K562 (cell line): ENCODE results near the gene RGS14. TPM values are rescaled to one million over a fixed set of nuclear protein-coding genes. Genes with fewer than 3 reads are reported as not detected.

ENCODE experiments used
- ARHGAP35 ChIP-seq: fragments of 450-650 bp; IDR thresholded peaks from 2 replicates; pipeline ENCODE4 v1.6.1; 2018; ENCODE audit not compliant: partially characterized antibody
- CBFA2T3 ChIP-seq: fragments of 450-650 bp; IDR thresholded peaks from 2 replicates; pipeline ENCODE4 v1.6.1; 2017
- EZH2 ChIP-seq: IDR thresholded peaks from 2 replicates; pipeline ENCODE4 v1.6.1; 2012; ENCODE audit warnings: low read depth, mild to moderate bottlenecking, inconsistent platforms, low read length, borderline replicate concordance
- FUS ChIP-seq: fragments of 200-400 bp; formaldehyde crosslinking; optimal IDR thresholded peaks from 2 replicates; pipeline ENCODE3; 2017; ENCODE audit warnings: low read depth, low read length
- GABPB1 ChIP-seq: sonication (generic); formaldehyde crosslinking; IDR thresholded peaks from 2 replicates; pipeline ENCODE4 v1.8.0; 2022; ENCODE audit warnings: mild to moderate bottlenecking, missing genetic modification reagents
- GATA2 ChIP-seq: sonication (generic); formaldehyde crosslinking; IDR thresholded peaks from 2 replicates; pipeline ENCODE4 v1.4.0; 2020; ENCODE audit warnings: mild to moderate bottlenecking, missing genetic modification reagents
- HBP1 ChIP-seq: fragments of 450-650 bp; formaldehyde crosslinking; IDR thresholded peaks from 2 replicates; pipeline ENCODE4 v1.4.0; 2022; ENCODE audit warnings: missing genetic modification characterization
- HMG20B ChIP-seq: fragments of 250-450 bp; sonication (Bioruptor Pico); IDR thresholded peaks from 2 replicates; pipeline ENCODE4 v1.5.0; 2021; ENCODE audit warnings: mild to moderate bottlenecking
- KAT7 ChIP-seq: sonication (generic); formaldehyde crosslinking; IDR thresholded peaks from 2 replicates; pipeline ENCODE4 v1.8.0; 2022; ENCODE audit warnings: missing genetic modification reagents, mild to moderate bottlenecking, borderline replicate concordance
- MIER1 ChIP-seq: fragments of 450-650 bp; IDR thresholded peaks from 2 replicates; pipeline ENCODE4 v1.6.1; 2016; ENCODE audit warnings: antibody characterized with exemption, mild to moderate bottlenecking, low read depth
- NEUROD1 ChIP-seq: fragments of 150-350 bp; IDR thresholded peaks from 2 replicates; pipeline ENCODE4 v1.6.1; 2014; ENCODE audit warnings: borderline replicate concordance, low read length, low read depth; ENCODE audit not compliant: partially characterized antibody
- PKNOX1 ChIP-seq: fragments of 450-650 bp; IDR thresholded peaks from 2 replicates; pipeline ENCODE4 v1.6.1; 2016
- SOX6 ChIP-seq: fragments of 450-650 bp; IDR thresholded peaks from 2 replicates; pipeline ENCODE4 v1.6.1; 2014; ENCODE audit warnings: mild to moderate bottlenecking
- TAF1 ChIP-seq: IDR thresholded peaks from 2 replicates; pipeline ENCODE4 v1.6.1; 2011; ENCODE audit warnings: mild to moderate bottlenecking, low read length, moderate library complexity; ENCODE audit not compliant: insufficient read depth, control insufficient read depth, severe bottlenecking; ENCODE audit errors: extremely low read depth
- ZKSCAN3 ChIP-seq: fragments of 250-450 bp; sonication (Bioruptor Pico); IDR thresholded peaks from 2 replicates; pipeline ENCODE4 v1.4.0; 2020
- ZNF280B ChIP-seq: fragments of 250-450 bp; sonication (Bioruptor Pico); IDR thresholded peaks from 2 replicates; pipeline ENCODE4 v1.5.1; 2021; ENCODE audit warnings: mild to moderate bottlenecking
- ZNF766 ChIP-seq: fragments of 200-800 bp; sonication (Bioruptor generic); conservative IDR thresholded peaks from 2 replicates; pipeline ENCODE4 v1.6.1; 2016; ENCODE audit warnings: missing genetic modification characterization, missing compliant biosample characterization
- ZNF77 ChIP-seq: fragments of 250-450 bp; sonication (Bioruptor Pico); IDR thresholded peaks from 2 replicates; pipeline ENCODE4 v1.5.0; 2020
- ZZZ3 ChIP-seq: fragments of 450-650 bp; IDR thresholded peaks from 2 replicates; pipeline ENCODE4 v1.6.1; 2016; ENCODE audit warnings: antibody characterized with exemption, mild to moderate bottlenecking, moderate library complexity
- polyA plus RNA-seq, 8 experiments: library from polyadenylated mRNA; depleted of rRNA in 4 of 8; stranded (reverse) in 5 of 8; unstranded in 3 of 8; fragments of >200 nt; fragmentation: Nextera tagmentation in 2 of 8; fragmentation: Illumina TruSeq in 1 of 8; extraction: Ambion mirVana in 2 of 8; extraction: Trizol in 1 of 8; gene quantifications; 2 replicates each; pipeline versions ENCODE4 v1.2.1 to v1.2.3, GENCODE V29; 2011 to 2014; ENCODE audit warnings: inconsistent platforms in 1 of 8, missing spikeins in 1 of 8
- total RNA-seq, 7 experiments: library from RNA; depleted of rRNA in 6 of 7; stranded (reverse); fragments of >200 nt in 6 of 7; fragmentation: Illumina TruSeq in 2 of 7; extraction: Trizol in 2 of 7; gene quantifications; 2 replicates each; pipeline versions ENCODE4 v1.2.1 to v1.2.3, GENCODE V29; 2011 to 2021; ENCODE audit warnings: low replicate concordance in 1 of 7
- TF ChIP-seq, protein P1 (sequence below): sonication (generic); formaldehyde crosslinking; IDR thresholded peaks from 2 replicates; pipeline ENCODE4 v1.4.0; 2020; ENCODE audit warnings: mild to moderate bottlenecking, missing genetic modification reagents
- TF ChIP-seq, protein P2 (sequence below): fragments of 450-650 bp; formaldehyde crosslinking; conservative IDR thresholded peaks from 2 replicates; pipeline ENCODE4 v1.4.0; 2022; ENCODE audit warnings: mild to moderate bottlenecking, missing genetic modification characterization

RGS14 gene
- total and polyA plus RNA-seq, 9 of the 15 experiments (the other 6 are each of a cell fraction or from before 2014, with no cell fraction given), result 0.28 to 75.9 (median 34.5) TPM

DNA sequence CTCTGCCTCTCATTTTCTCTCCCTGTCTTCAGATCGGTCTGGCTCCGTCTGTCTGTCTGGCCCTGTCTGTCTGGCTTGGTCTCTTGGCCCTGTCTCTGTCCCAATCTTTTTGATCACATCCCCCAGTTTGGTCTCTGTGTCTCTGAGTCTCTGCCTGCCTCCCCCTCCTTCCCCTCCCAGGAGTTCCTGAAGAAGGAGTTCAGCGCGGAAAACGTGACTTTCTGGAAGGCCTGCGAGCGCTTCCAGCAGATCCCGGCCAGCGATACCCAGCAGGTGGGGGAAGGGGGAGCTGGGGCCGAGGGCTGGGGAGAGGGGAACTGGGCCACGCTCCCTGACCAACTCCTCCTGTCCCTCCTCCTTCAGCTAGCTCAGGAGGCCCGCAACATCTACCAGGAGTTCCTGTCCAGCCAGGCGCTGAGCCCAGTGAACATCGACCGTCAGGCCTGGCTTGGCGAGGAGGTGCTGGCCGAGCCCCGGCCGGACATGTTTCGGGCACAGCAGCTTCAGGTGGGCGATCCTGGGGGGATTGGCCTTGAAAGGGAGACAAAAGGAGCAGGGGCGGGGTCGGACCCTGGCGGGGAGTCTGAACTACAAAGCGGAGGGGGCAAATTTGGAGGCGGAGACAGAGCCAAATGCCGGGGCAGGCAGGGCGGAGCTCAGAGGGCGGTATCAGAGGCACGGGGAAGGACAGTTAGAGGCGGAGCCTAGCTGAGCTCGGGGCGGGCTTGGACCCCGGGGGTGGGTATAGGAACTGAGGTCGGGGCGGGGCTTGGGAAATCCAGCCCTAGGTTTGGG lies 9.0 kb downstream of the RGS14 start (continued):
- TF ChIP-seq EZH2, result no peak
- TF ChIP-seq TAF1, result peak; percentile 44
- TF ChIP-seq NEUROD1, result peak; percentile 18
- no peak for TF ChIP-seq ZNF280B (CRISPR knock-in tag)
- TF ChIP-seq PKNOX1, result peak; percentile 50
- TF ChIP-seq GATA2, result peak; percentile 90
- 0 out of 2 replicates have a peak, but pooled peaks have one; percentile 32 for TF ChIP-seq MIER1
- no peak for TF ChIP-seq HMG20B (CRISPR knock-in tag)
- TF ChIP-seq CBFA2T3, result peak; percentile 24; the same call in 1 of the 2 replicates
- TF ChIP-seq, protein P1, sequence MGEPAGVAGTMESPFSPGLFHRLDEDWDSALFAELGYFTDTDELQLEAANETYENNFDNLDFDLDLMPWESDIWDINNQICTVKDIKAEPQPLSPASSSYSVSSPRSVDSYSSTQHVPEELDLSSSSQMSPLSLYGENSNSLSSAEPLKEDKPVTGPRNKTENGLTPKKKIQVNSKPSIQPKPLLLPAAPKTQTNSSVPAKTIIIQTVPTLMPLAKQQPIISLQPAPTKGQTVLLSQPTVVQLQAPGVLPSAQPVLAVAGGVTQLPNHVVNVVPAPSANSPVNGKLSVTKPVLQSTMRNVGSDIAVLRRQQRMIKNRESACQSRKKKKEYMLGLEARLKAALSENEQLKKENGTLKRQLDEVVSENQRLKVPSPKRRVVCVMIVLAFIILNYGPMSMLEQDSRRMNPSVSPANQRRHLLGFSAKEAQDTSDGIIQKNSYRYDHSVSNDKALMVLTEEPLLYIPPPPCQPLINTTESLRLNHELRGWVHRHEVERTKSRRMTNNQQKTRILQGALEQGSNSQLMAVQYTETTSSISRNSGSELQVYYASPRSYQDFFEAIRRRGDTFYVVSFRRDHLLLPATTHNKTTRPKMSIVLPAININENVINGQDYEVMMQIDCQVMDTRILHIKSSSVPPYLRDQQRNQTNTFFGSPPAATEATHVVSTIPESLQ, result no peak
- 0 out of 2 replicates have a peak, but pooled peaks have one; percentile 40 for TF ChIP-seq SOX6
- TF ChIP-seq GABPB1 (CRISPR knock-in tag), result peak; percentile 52; the same call in 1 of the 2 replicates
- TF ChIP-seq HBP1 (CRISPR knock-in tag), result peak; percentile 31; the same call in 1 of the 2 replicates
- TF ChIP-seq KAT7, result no peak; the same call in 1 of the 2 replicates
- TF ChIP-seq ZKSCAN3 (CRISPR knock-in tag), result no peak
- no peak for TF ChIP-seq ZZZ3
- no peak for TF ChIP-seq FUS
- no peak for TF ChIP-seq ZNF766 (CRISPR knock-in tag)
- TF ChIP-seq, protein P2, sequence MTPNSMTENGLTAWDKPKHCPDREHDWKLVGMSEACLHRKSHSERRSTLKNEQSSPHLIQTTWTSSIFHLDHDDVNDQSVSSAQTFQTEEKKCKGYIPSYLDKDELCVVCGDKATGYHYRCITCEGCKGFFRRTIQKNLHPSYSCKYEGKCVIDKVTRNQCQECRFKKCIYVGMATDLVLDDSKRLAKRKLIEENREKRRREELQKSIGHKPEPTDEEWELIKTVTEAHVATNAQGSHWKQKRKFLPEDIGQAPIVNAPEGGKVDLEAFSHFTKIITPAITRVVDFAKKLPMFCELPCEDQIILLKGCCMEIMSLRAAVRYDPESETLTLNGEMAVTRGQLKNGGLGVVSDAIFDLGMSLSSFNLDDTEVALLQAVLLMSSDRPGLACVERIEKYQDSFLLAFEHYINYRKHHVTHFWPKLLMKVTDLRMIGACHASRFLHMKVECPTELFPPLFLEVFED, result 0 out of 2 replicates have a peak, but pooled peaks have one; percentile 35
- TF ChIP-seq ZNF77 (CRISPR knock-in tag), result no peak
- TF ChIP-seq ARHGAP35, result no peak
